HL-60 (cell line): ENCODE data around the gene WWOX.

ENCODE experiments used
- DNase-seq, 2 experiments: peaks; one replicate each; pipeline ENCODE4 v3.0.0-alpha.2; 2010 to 2020; ENCODE audit warnings: low read depth in 1 of 2, low spot score in 1 of 2
- H3K27ac ChIP-seq: fragments of 250-450 bp; sonication (Bioruptor Pico); replicated peaks from 2 replicates; pipeline ENCODE4 v1.5.1; 2020; ENCODE audit warnings: mild to moderate bottlenecking, moderate library complexity
- H3K27me3 ChIP-seq: fragments of 250-450 bp; sonication (Bioruptor Pico); 2 replicates; pipeline ENCODE4 v1.5.1; 2021; ENCODE audit warnings: mild to moderate bottlenecking, moderate library complexity; ENCODE audit not compliant: insufficient read depth, poor library complexity, severe bottlenecking
- H3K4me3 ChIP-seq: replicated peaks from 2 replicates; pipeline ENCODE4 v1.5.1; 2011; ENCODE audit warnings: mild to moderate bottlenecking, control low read depth, low read length; ENCODE audit not compliant: insufficient read depth
- CTCF ChIP-seq: IDR thresholded peaks from one replicate; pipeline ENCODE4 v1.5.1; 2011; ENCODE audit warnings: low read length, control low read depth, inconsistent platforms; ENCODE audit not compliant: insufficient read depth
- GABPA ChIP-seq: IDR thresholded peaks from 2 replicates; pipeline ENCODE4 v1.6.1; 2012; ENCODE audit warnings: low read depth
- POLR2AphosphoS5 ChIP-seq: IDR thresholded peaks from 2 replicates; pipeline ENCODE4 v1.6.1; 2012; ENCODE audit warnings: low read depth
- REST ChIP-seq: IDR thresholded peaks from 2 replicates; pipeline ENCODE4 v1.6.1; 2012; ENCODE audit warnings: low read depth; ENCODE audit not compliant: insufficient replicate concordance
- SPI1 ChIP-seq: IDR thresholded peaks from 2 replicates; pipeline ENCODE4 v1.6.1; 2012; ENCODE audit warnings: low read depth, mild to moderate bottlenecking, borderline replicate concordance

Gene WWOX

GRCh38 chr16:79072517-79072916 lies 973.1 kb downstream of the WWOX start:
- TF ChIP-seq CTCF, result no peak
- no peak for TF ChIP-seq SPI1
- no peak for TF ChIP-seq REST
- TF ChIP-seq POLR2AphosphoS5, result no peak
- no peak for TF ChIP-seq GABPA
- no peak for DNase-seq
- no peak overlapping the region for H3K4me3 ChIP-seq
- H3K27me3 ChIP-seq, result no peaks in the 10 kb centered on the region
- no peak overlapping the region for H3K27ac ChIP-seq

GRCh38 chr16:79073566-79073965 lies 974.1 kb downstream of the WWOX start:
- Histone ChIP-seq H3K27me3 (no peaks in the 10 kb centered on the region), H3K4me3 (no peak overlapping the region), H3K27ac (no peak overlapping the region)
- TF ChIP-seq REST (no peak), POLR2AphosphoS5 (no peak), GABPA (no peak), CTCF (no peak), SPI1 (no peak)
- no peak for DNase-seq

- Histone ChIP-seq H3K4me3 (no peak overlapping the region), H3K27ac (no peak overlapping the region), H3K27me3 (no peaks in the 10 kb centered on the region)
- no peak for DNase-seq
- no peak for TF ChIP-seq REST
- TF ChIP-seq POLR2AphosphoS5, result no peak
Observed at GRCh38 chr16:79074541-79074940, 975.1 kb downstream of the WWOX start.

- Histone ChIP-seq H3K27me3 (no peaks in the 10 kb centered on the region), H3K27ac (no peak overlapping the region), H3K4me3 (no peak overlapping the region)
- DNase-seq, result no peak
- TF ChIP-seq SPI1 (no peak), GABPA (no peak), CTCF (no peak), POLR2AphosphoS5 (no peak), REST (no peak)
Observed at GRCh38 chr16:79074951-79075350, 975.5 kb downstream of the WWOX start.
